RKO (cell line): ENCODE measurements around the gene MICALL1.

Experiments used
- DNase-seq: peaks from one replicate; pipeline ENCODE4 v3.0.0-alpha.2; 2016; ENCODE audit warnings: low spot score

Gene MICALL1

GRCh38 chr22:37906364-37907008, 389 bp downstream of the MICALL1 start:
- peak; percentile 48 for DNase-seq

- DNase-seq = peak; percentile 43
Measured at GRCh38 chr22:37907036-37907954, 1.2 kb downstream of the MICALL1 start.

GRCh38 chr22:37909766-37910165, 3.7 kb downstream of the MICALL1 start:
- no peak for DNase-seq

- no peak for DNase-seq
Measured at GRCh38 chr22:37910890-37911672, 5.0 kb downstream of the MICALL1 start.

GRCh38 chr22:37911697-37912096, 5.6 kb downstream of the MICALL1 start:
- DNase-seq = no peak

- no peak for DNase-seq
Measured at GRCh38 chr22:37912171-37912570, 6.1 kb downstream of the MICALL1 start.

GRCh38 chr22:37913233-37913721, 7.2 kb downstream of the MICALL1 start:
- no peak for DNase-seq

GRCh38 chr22:37916311-37916710, 10.2 kb downstream of the MICALL1 start:
- no peak for DNase-seq

GRCh38 chr22:37917874-37918548, 11.9 kb downstream of the MICALL1 start:
- DNase-seq = no peak

GRCh38 chr22:37918580-37919270, 12.6 kb downstream of the MICALL1 start:
- no peak for DNase-seq

GRCh38 chr22:37920126-37920525, 14.0 kb downstream of the MICALL1 start:
- no peak for DNase-seq

GRCh38 chr22:37922191-37922590, 16.1 kb downstream of the MICALL1 start:
- DNase-seq = no peak

GRCh38 chr22:37923927-37924326, 17.8 kb downstream of the MICALL1 start:
- no peak for DNase-seq

- DNase-seq = no peak
Measured at GRCh38 chr22:37924386-37925065, 18.4 kb downstream of the MICALL1 start.

- DNase-seq = no peak
Measured at GRCh38 chr22:37925330-37925729, 19.2 kb downstream of the MICALL1 start.

GRCh38 chr22:37925767-37926166, 19.7 kb downstream of the MICALL1 start:
- no peak for DNase-seq

- DNase-seq = no peak
Measured at GRCh38 chr22:37926358-37926757, 20.3 kb downstream of the MICALL1 start.

- DNase-seq = no peak
Measured at GRCh38 chr22:37926771-37927636, 20.9 kb downstream of the MICALL1 start.

- no peak for DNase-seq
Measured at GRCh38 chr22:37927637-37927936, 21.5 kb downstream of the MICALL1 start.

GRCh38 chr22:37929390-37929789, 23.3 kb downstream of the MICALL1 start:
- DNase-seq = no peak
